Stimulated activated CD8-positive, alpha-beta memory T cell treated with anti-CD3 and anti-CD28 coated beads, Interleukin-12 subunit alpha, Interleukin-12 subunit beta, amount 100 ng/mL, for 1 hour (primary cell): Measurements from ENCODE around the gene AOAH.
"Not testable (repeated sequence)": the region's sequence is repeated elsewhere in the genome, so short reads cannot be mapped to it uniquely, and the experiment has no call there.

Source experiments
- DNase-seq: peaks from one replicate; pipeline ENCODE4 v3.0.0-alpha.2; 2020; ENCODE audit warnings: low read depth

AOAH gene

DNA sequence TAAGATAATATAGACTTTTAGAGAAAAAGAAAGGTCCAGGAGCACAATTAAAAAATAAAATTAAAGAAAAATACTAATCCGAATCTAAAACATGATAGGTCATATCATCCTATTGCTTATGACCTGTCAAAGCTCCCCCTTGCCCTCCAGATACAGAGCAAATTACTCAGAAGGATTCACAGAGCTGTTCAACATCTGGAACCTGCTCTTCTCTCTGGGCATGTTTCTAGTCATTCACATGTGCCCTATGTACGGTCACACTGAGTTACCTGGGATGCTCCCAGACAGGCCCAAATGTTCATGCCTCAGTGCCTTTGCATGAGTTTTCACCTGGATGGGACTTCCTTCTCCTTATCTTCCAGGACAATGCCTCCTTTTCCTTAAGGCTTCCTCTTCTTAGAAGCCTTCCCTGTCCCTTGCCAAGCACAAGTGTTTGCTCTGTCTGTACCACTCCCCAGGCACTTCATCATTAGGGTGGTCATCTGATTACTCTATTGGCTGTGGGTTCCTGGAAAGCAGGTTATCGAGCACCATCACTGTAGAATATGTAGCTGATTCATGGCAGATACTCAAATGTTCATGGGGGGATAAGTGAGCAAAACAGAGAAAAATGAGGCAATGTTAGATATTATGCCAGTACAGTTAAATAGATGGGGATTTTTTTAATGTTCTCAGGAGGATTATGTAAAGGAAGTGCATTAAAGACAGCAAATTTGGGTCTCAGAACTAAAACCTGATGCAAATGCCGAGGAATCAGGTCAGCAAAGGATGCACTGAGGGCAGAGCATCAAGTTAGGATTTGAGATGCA, 12.0 kb upstream of the AOAH start:
- DNase-seq, result no peak

GRCh38 chr7:36735172-36735571, 10.9 kb upstream of the AOAH start:
- no peak for DNase-seq

GRCh38 chr7:36734731-36735130, 10.4 kb upstream of the AOAH start:
- no peak for DNase-seq

GRCh38 chr7:36733411-36733810, 9.1 kb upstream of the AOAH start:
- no peak for DNase-seq

GRCh38 chr7:36732806-36733205, 8.5 kb upstream of the AOAH start:
- DNase-seq, result no peak

GRCh38 chr7:36730046-36730445, 5.8 kb upstream of the AOAH start:
- no peak for DNase-seq

DNA sequence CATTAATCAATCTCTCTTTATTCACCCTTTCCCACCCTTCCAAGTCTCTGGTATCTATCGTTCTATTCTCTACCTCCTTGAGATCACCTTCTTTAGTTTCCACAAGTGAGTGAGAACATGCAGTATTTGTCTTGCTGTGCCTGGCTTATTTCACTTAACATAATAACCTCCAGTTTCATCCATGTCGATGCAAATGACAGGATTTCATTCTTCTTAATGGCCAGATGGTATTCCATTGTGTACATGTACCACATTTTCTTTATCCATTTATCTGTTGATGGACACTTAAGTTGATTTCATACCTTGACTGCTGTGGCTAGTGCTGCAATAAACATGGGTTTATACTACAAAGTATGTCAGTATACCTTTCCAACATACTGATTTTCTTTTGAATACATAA, 3.8 kb upstream of the AOAH start:
- no peak for DNase-seq

GRCh38 chr7:36726806-36727503, 2.7 kb upstream of the AOAH start:
- DNase-seq, result no peak

DNA sequence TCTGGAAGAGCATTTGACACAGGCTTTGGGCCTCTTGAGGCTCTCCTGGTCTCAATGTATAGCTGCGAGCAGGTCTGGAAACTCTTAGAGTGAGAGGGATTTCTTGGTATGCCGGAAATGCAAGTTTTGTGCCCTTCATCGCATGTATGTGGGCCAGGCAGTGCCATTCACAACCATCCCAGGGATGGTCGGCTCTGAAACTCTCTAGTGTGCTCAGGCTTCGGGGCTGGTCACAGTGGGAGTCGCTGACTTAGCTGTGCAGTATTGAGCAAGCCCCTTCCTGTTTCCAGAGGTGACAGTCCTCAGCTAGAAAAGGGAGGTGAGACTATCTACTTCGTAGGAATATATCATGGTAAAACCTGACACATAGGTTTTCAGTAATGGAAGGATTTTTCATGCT, 2.0 kb upstream of the AOAH start:
- DNase-seq, result no peak

- no peak for DNase-seq
Measured at GRCh38 chr7:36724996-36725395, 702 bp upstream of the AOAH start.

DNA sequence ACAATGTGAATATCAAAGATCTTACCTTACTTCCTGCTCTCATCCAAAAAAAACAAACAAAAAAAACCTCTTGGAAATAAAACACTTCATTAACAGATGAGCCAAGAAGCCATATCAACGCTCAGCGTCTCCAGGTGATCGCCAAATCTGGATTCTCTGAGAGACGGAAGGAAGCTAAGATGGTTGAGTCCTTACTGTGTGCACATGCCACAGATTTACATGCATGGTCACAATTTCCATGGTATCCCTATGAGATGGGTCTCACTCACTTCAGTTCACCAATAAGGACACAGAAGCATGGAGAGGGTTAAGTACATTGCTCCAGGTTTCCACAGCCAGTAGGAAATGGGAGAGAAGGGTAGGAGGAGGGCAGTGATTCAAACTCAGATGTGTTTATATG, 1.0 kb downstream of the AOAH start:
- DNase-seq, result no peak

- DNase-seq, result no peak
Measured at GRCh38 chr7:36719083-36719632, 5.1 kb downstream of the AOAH start.

DNA sequence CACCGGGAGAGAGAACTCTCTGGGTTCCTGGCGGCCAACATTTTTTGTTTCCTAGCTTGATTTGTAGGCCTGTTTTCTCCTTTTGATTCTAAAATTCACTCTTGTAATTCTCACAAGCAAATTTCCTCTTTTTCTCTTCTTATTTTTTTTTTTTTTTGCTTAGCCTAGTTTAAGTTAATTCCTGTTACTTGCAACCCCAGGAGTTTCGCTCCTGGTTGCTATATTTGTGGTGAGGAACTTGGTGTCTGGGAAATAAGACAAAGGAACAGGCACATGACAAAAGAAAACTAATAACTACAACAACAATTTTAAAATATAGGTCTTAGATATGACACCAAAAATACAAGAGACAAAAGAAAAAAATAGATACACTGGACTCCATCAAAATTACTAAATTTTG, 6.7 kb downstream of the AOAH start:
- DNase-seq, result no peak

DNA sequence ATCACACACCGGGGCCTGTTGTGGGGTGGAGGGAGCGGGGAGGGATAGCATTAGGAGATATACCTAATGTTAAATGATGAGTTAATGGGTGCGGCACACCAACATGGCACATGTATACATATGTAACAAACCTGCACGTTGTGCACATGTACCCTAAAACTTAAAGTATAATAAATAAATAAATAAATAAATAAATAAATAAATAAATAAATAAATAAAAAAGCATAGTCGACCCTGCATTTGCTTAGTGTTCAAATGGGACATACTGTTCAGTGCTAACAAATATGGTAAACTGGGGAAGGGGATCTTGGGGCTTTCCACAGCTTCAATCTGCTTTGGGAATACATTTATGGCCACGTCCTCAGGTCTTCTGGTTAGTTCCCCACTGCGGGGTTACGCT, 7.5 kb downstream of the AOAH start:
- not testable (repeated sequence) for DNase-seq

DNA sequence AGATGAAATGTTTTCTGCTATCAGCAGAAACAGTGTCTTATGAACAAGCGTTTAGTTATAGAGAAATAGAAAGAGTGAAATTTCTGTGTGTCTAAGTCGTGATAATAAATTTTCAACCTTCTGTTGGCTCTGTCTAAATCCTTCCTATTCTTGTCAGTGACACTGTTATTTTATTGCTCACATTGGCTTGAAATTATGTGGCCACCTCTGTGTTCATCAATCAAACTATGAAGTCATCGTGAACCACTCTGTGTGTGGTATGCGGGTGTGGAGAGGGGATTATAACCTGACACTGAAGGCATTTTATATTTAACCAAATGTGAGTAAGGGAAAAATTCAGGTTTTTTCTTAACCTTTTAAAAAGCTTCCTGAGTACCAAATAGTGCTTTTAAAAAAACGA, 12.3 kb downstream of the AOAH start:
- DNase-seq, result no peak

- DNase-seq, result no peak
Measured at GRCh38 chr7:36711256-36711655, 13.0 kb downstream of the AOAH start.

DNA sequence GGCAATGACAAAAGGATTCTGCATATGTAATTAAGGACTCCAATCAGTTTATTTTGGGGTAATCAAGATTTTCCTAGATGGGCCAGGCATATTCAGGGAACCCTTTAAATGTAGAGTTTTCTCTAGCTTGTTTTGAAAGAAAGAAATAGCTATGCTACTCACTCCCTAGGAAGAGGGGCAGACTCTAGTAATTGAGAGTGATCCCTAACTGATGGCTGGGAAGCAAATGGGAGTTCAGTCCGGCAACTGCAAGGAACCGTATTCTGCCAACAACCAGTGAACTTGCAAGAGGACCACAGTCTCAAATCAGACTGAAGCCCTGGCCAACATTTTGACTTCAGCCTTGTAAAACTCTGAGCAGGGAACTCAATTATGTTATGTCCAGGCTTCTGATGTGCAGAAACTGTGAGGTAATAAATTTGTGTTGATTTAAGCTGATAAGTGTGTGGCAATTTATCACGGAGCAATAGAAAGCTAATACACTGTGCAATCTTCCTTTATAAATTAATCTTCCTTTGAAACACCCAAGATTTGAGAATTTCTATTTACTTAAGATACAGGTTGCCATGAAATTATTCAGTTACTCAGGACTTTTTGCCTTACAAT, 14.0 kb downstream of the AOAH start:
- no peak for DNase-seq

- DNase-seq, result no peak
Measured at GRCh38 chr7:36708767-36709166, 15.5 kb downstream of the AOAH start.

- DNase-seq, result no peak
Measured at GRCh38 chr7:36707898-36708297, 16.4 kb downstream of the AOAH start.

- DNase-seq, result no peak
Measured at GRCh38 chr7:36707465-36707864, 16.8 kb downstream of the AOAH start.

DNA sequence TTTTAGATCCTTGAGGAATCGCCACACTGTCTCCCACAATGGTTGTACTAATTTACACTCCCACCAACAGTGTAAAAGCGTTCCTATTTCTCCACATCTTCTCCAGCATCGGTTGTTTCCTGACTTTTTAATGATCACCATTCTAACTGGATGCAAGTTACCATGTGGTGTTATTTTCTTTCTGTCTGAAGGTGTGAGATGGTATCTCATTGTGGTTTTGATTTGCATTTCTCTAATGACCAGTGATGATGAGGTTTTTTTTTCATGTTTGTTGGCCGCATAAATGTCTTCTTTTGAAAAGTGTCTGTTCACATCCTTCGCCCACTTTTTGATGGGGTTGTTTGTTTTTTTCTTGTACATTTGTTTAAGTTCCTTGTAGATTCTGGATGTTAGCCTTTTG, 20.4 kb downstream of the AOAH start:
- DNase-seq, result not testable (repeated sequence)

GRCh38 chr7:36692456-36692855, 31.8 kb downstream of the AOAH start:
- no peak for DNase-seq

- DNase-seq, result no peak
Measured at GRCh38 chr7:36691983-36692382, 32.3 kb downstream of the AOAH start.
